Activated CD4-positive, alpha-beta T cell treated with anti-CD3 and anti-CD28 coated beads for 4 hours (primary cell): ENCODE results near the gene LIN37.
"Not testable (repeated sequence)": the region's sequence is repeated elsewhere in the genome, so short reads cannot be mapped to it uniquely, and the experiment has no call there.

ENCODE experiments used
- DNase-seq, 2 donors: peaks; one replicate each; pipeline ENCODE4 v3.0.0-alpha.2; 2020

LIN37 gene

GRCh38 chr19:35754370-35755130, 6.2 kb downstream of the LIN37 start:
- DNase-seq = no peak

DNA sequence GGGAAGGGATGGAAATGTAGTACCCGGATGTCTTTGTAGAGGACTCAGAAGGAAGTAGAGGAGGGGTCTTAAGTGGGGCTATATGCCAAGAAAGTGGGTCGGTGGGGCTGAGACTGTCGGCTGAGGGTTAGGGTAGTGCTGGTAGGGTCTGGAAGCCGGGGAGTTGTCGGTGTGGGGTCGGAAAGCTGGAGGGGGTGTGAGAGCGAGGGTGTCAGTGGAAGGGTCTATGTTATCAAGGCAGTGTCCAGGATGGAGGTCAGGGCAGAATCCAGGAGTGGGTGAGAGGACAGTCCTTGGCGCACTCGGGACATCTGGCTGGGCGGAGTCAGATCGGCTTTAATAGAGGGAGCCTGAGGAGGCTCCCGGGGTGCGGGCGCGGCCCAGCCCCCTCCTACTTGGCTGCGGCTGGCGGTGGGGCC, 6.8 kb downstream of the LIN37 start:
- no peak for DNase-seq

DNA sequence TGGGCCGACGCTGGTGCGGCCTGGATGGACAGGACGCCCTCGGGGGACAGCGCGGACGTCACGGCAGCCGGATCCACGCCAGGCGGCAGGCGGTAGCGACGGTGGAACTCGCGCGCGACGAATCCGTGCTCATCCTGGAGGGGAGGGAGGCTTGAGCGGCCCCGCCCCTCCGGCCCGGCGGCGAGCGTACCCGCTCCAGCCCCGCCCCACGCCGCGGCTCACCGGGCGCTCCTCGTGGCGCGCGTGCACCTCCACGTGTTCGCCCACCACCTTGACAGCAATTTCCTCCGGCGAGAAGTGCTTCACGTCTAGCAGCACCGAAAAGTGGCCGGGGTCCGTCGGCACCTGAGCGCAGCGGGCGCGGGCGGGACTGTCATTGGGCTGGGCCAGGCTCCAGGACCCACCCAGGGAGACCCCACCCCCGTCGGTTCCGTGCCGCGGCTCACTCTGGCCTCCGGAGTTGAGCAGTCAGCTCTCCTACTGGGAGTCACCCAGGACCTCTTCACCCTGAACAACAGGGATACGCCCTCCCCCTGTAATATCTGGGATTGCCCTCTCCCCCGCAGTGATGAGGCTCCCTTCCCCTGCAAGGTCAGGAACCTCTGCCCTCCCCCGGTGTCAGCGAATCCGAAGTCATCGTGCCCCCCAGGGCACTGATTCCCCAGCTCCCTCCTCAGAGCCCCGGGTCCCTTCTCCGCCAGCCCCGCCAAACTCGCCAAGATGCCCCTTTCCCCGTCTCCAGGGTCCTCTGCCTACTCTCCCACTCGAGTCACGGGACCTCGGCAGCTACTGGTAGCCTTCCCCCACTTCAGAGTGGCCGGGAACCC, 7.4 kb downstream of the LIN37 start:
- peak; percentile 62 to 68 for DNase-seq

DNA sequence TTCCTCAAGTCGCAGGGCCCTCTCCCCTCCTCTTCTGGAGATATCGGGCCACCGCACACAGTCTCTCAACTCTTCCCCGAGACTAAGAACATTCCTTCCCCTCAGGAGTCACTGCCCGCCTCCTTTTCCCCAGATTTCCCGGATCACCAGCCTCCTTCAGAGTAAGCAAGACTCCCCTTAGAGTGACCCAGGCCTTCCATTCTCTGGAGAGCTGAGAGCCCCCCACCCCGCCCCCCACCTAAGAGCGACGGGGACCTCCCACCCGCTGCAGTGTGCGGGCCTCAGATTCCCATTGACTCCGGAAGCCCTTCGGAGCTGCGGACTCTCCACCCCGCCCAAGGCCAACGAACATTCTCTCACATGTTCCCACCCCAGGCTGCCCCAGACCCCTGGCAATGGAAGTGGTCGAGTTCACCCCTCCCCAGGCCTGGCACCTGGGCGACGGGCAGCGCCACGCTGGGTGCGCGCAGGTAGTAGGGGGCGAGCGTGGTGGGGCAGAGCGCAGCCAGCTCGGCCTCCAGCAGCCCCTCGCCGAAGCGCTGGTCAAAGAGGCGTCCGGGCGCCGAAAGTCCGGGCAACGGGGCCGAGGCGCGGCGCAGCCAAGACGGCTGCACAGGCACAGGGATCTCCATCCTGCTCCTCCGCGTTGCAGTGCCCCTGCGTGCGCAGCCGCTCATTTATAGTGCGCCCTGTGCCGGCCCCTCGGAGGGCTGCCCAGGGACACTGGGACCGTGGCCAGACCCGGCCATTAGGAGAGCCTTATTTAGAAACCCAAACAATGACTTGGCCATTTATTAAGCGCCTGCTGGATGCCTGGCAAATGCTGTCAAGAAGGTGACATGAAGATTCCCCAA, 8.2 kb downstream of the LIN37 start, which contains the start of gene HSPB6:
HSPB6 (minus strand) TSS at position 653 of the 854 bp plus-strand sequence; CDS start at position 632, 21 bp downstream.
- no peak for DNase-seq

- no peak for DNase-seq
Measured at GRCh38 chr19:35757231-35757748, 8.9 kb downstream of the LIN37 start.

DNA sequence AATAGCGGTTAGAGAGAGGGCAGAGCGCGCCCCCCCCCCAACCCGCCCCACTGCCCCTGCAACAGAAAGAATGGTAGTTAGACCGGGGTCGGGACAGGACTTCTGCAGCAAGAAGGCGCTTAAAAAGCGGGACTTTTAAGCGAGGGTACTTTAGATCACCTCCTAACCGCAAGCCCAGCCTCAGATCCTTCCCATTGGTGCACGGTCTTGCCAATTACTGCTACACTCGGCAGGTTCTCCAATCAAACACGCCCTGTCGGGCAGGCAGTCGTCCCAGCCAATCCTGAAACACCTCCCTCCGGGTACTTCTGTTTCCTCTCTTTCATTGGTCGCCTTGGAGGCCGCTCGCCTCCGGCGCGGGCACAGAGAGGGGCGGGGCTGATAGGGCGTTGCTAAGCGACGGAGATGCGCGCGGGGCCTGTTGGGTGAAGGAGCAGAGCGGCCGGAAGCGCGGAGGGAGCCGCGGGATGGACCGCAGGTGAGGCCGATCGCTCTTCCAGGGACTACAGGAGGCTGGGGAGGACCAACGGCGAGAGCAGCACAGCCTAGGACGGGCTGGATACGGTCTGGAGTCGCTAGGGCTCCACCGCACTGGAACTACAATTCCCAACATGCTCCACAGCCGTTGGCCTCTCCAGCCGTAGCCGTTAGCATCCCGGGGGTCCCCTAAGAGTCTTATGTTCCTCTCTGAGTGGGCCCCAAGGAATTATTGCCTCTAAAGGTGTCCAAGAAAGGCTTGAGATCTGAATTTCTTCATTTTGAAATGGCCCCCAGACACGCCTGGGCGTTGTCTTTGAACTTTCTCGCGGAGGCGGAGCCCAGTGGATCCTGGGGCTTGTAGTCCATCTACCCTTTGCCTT, 9.6 kb downstream of the LIN37 start, which contains the start of gene PROSER3:
PROSER3 (plus strand) TSS at position 428 of the 860 bp plus-strand sequence; CDS start at position 468, 40 bp downstream.
- peak; percentile 96 to 97 for DNase-seq

DNA sequence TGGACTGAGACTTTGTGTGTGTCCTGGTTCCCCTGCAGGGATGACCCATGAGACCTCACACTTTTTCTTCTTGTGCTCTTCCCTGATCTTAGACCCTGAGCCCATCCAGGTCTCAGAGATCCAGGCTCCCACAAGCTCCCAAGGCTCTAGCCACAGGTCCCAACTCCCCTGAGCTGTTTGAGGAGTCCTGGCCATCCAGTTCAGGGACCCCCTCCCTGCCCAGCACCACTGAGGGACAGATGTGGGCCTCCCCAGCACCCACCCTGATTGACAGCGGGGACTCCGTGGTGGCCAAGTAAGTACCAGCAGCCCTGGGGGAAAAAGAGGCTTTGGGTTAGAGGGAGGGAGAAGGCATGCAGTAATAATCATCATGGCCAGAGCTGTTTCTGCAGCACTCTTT, 11.3 kb downstream of the LIN37 start:
- DNase-seq = no peak

GRCh38 chr19:35760711-35761349, 12.5 kb downstream of the LIN37 start:
- no peak for DNase-seq

- no peak for DNase-seq
Measured at GRCh38 chr19:35764432-35765315, 16.3 kb downstream of the LIN37 start.

GRCh38 chr19:35766571-35767104, 18.3 kb downstream of the LIN37 start:
- no peak for DNase-seq

DNA sequence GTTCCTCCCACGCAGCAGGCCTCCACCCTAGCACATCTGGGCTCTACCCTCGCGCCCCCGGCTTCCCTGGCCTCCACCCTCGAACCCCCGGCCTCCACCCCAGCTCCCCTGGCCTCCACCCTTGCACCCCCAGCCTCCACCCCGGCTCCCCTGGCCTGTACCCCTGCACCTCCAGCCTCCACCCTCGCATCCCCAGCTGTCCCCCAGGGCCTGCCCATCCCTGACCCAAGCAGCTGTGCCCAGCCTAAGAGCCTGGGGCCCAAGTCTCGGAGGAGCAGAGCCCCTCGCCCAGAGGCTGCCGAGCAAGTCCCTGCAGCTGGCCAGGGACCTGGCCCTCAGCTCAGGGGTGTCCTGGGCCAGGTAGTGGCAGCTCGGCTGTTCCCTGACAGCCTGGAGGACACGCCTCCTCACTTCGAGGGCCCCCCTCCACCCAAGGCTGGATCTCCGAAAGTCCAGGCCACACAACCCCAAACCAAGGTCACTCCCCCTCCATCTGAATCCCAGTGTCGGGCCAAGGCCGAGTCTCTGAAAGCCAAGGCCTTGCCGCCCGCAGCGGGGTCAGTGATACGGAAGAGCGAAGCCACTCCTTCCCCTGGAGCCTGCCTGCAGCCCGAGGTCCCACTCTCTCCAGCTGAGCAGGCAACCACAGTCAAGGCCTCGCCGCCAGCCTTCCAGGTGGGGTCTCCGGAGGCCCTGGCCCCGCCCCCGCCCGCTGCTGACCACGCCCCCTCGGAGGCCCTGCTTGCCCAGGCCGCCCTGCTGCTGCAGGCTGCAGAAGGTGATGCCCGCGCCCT, 19.1 kb downstream of the LIN37 start:
- no peak for DNase-seq

- DNase-seq = no peak
Measured at GRCh38 chr19:35768082-35768421, 19.7 kb downstream of the LIN37 start.

GRCh38 chr19:35772362-35772761, 24.0 kb downstream of the LIN37 start:
- not testable (repeated sequence) for DNase-seq

DNA sequence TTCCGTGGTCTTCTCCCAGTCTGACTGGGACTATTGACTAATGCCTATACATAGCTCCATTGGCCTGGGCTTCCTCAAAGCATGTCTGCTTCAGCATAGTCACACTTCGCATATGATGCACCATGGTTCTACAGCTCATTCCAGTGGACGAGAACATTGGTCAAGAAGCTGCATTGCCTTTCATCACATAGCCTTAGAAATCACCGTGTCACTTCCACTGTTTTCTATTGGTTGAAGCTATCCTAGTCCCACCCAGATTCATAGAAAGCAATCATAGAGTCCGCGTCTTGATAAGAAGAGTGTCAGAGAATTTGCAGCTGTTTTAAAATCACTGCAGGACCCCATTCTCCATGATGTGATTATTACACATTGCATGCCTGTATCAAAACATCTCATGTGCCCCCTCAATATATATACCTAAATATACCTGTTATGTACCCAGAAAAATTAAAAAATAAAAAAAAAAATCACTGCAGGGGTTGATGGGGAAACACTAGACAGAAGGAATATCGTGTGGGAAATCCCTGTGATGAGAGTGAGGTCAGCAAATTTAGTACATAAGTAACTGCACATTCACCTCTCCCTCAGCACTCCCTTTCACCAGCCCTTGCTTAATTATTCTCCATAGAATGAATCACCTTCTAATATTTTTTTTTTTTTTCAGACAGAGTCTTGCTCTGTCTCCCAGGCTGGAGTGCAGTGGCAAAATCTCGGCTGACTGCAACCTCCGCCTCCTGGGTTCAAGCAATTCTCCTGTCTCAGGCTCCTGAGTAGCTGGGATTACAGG, 24.8 kb downstream of the LIN37 start:
- no peak for DNase-seq

DNA sequence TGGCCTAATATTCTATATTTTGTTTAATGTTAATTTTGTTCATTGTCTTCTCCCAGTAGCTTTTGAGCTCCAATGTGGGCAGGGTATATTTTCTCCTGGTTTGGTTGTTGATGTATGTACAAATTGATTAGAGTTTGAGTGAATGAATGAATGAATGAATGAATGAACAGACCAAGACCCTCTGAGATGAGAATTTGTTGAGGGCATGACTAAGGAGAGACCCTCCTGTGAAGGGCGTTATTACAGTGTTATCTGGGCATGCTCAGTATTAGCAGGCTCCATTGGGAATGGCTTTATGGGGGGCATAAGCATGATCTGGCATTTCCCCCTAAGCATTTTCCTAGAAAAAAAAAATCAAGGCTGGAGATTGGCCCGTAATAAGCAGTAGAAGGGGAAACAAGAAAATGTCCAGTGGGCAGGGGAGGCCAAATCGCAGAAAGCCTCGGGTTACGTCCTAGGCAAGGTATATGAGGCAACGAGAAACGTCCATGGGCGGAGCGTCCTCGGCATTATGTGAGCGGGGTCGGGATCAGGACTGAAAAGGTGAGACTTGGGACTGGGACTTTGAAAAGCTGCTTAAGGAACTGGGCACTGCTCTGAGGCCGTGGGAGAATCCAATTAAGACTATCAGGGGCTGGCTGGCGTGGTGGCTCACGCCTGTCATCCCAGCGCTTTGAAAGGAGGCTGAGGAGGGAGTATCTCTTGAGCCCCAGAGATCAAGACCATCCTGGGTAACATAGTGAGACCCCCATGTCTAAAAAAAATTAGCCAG, 26.1 kb downstream of the LIN37 start:
- DNase-seq = no peak

- DNase-seq = no peak
Measured at GRCh38 chr19:35775046-35775297, 26.6 kb downstream of the LIN37 start.

- DNase-seq = peak; percentile 99
Measured at GRCh38 chr19:35775298-35776101, 27.1 kb downstream of the LIN37 start, which contains the start of gene ARHGAP33. TSS of gene ARHGAP33 (plus strand) at chr19:35775564. CDS start at chr19:35775659, 95 bp downstream.
